Activated B cell treated with CpG ODN at 0.5 μM for 24 hours (primary cell): Measurements from ENCODE around the gene BEST1. TPM values are rescaled to one million over a fixed set of nuclear protein-coding genes. Genes with fewer than 3 reads are reported as not detected.
A peak's percentile ranks its signal among the peaks of the same experiment; 100 is the strongest.

Experiments used
- ATAC-seq: fragments of 200-7000 bp; cut with Tn5 transposase; one replicate; pipeline ENCODE4 v1.10.0; 2021; ENCODE audit warnings: low read depth, mild to moderate bottlenecking, moderate library complexity
- CTCF ChIA-PET: fragments of 350-600 bp; sonication (Branson Sonifier 250); formaldehyde crosslinking; loops from one replicate; lab custom pipeline; 2021; ENCODE audit warnings: antibody characterized with exemption; lab: Charles Lee
- POLR2A ChIA-PET: fragments of 350-600 bp; sonication (Branson Sonifier 250); formaldehyde crosslinking; loops from one replicate; lab custom pipeline; 2021; ENCODE audit warnings: antibody characterized with exemption; lab: Charles Lee
- DNase-seq: peaks from one replicate; pipeline ENCODE4 v3.0.0; 2022
- H3K27ac Mint-ChIP-seq: one replicate; pipeline ENCODE4 v1.8.0; 2020; ENCODE audit warnings: mixed read lengths
- H3K27me3 Mint-ChIP-seq: one replicate; pipeline ENCODE4 v1.8.0; 2021; ENCODE audit warnings: mixed read lengths
- H3K36me3 Mint-ChIP-seq: one replicate; pipeline ENCODE4 v1.8.0; 2021; ENCODE audit warnings: low read depth, mixed read lengths
- H3K4me1 Mint-ChIP-seq: one replicate; pipeline ENCODE4 v1.8.0; 2021; ENCODE audit warnings: mixed read lengths
- H3K4me3 Mint-ChIP-seq: one replicate; pipeline ENCODE4 v1.8.0; 2020; ENCODE audit warnings: mild to moderate bottlenecking, mixed read lengths
- H3K9me3 Mint-ChIP-seq: one replicate; pipeline ENCODE4 v1.8.0; 2020; ENCODE audit warnings: mixed read lengths
- CTCF ChIP-seq: fragments of 200-600 bp; IDR thresholded peaks from one replicate; pipeline ENCODE4 v1.8.0; 2022; ENCODE audit warnings: antibody characterized with exemption, mild to moderate bottlenecking
- intact Hi-C: fragments of 100-400 bp; cut with micrococcal nuclease; formaldehyde crosslinking; loops from one replicate; pipeline ENCODE4 v1.15.1; 2024
- total RNA-seq: library from RNA; stranded (reverse); gene quantifications from 2 replicates; pipeline ENCODE4 v1.2.3, GENCODE V29; 2022

The BEST1 gene
- total RNA-seq, 1 donor from 2014 or later, result 0.16 TPM

- peak overlapping the region; percentile 96 for H3K27ac Mint-ChIP-seq
- no peaks in the 10 kb centered on the region for H3K9me3 Mint-ChIP-seq
- peaks cover 72% of the 10 kb centered on the region for H3K4me1 Mint-ChIP-seq
- TF ChIP-seq CTCF, result no peak
- CTCF ChIA-PET, result interaction anchor here (1.9 to 2.9 kb wide), 4 partner anchors 19 to 115 kb away, joined by 10 to 22 read pairs (median 14); no protein-coding TSS in a partner anchor
- no peaks in the 10 kb centered on the region for H3K27me3 Mint-ChIP-seq
- peak; percentile 30 for DNase-seq
- intact Hi-C loops, result loop anchor here (1.0 to 5.0 kb wide), 7 partner anchors 14 to 609 kb away; partner anchors contain the start of genes FEN1 and TMEM258
- ATAC-seq, result no peak
- H3K4me3 Mint-ChIP-seq, result peak overlapping the region; percentile 93
- H3K36me3 Mint-ChIP-seq, result peaks cover 50% of the 10 kb centered on the region
- POLR2A ChIA-PET, result interaction anchor here (0.8 to 4.8 kb wide), 17 partner anchors 10 to 875 kb away, joined by 3 to 45 read pairs (median 10); partner anchors contain the start of genes FADS1, FADS3, FEN1 and SDHAF2
These were observed 16.6 kb downstream of the BEST1 start for GRCh38 chr11:61966734-61967115.

GRCh38 chr11:61967116-61967923 lies 17.2 kb downstream of the BEST1 start, which contains the start of gene FTH1:
FTH1 (minus strand) TSS chr11:61967634; CDS start chr11:61967425, 209 bp downstream.
- Mint-ChIP-seq H3K36me3 (peaks cover 46% of the 10 kb centered on the region), H3K9me3 (no peaks in the 10 kb centered on the region), H3K4me3 (peak within 1 kb of the TSS; percentile 93), H3K27me3 (no peaks in the 10 kb centered on the region), H3K4me1 (peaks cover 72% of the 10 kb centered on the region), H3K27ac (peak within 1 kb of the TSS; percentile 97)
- ChIA-PET POLR2A (interaction anchor here (0.6 to 4.8 kb wide), 47 partner anchors 9 to 1512 kb away, joined by 3 to 45 read pairs (median 5); partner anchors contain the start of genes C11orf98, CD5, CSKMT and FADS1), CTCF (interaction anchor here (0.9 to 2.8 kb wide), 6 partner anchors 9 to 114 kb away, joined by 3 to 16 read pairs (median 12); no protein-coding TSS in a partner anchor)
- ATAC-seq (peak; percentile 63), DNase-seq (peak; percentile 93)
- no peak for TF ChIP-seq CTCF
- intact Hi-C loops, result loop anchor here (1.0 to 5.0 kb wide), 7 partner anchors 13 to 610 kb away; partner anchors contain the start of genes FEN1 and TMEM258

- CTCF ChIA-PET, result interaction anchor here (0.6 to 2.8 kb wide), 6 partner anchors 10 to 113 kb away, joined by 3 to 16 read pairs (median 8); no protein-coding TSS in a partner anchor
- DNase-seq, result peak; percentile 86
- no peaks in the 10 kb centered on the region for H3K9me3 Mint-ChIP-seq
- intact Hi-C loops, result loop anchor here (1.0 to 5.0 kb wide), 9 partner anchors 13 to 611 kb away; partner anchors contain the start of genes FADS1, FEN1 and TMEM258
- no peaks in the 10 kb centered on the region for H3K27me3 Mint-ChIP-seq
- no peak for TF ChIP-seq CTCF
- ATAC-seq, result peak; percentile 26
- peak overlapping the region; percentile 93 for H3K4me3 Mint-ChIP-seq
- peaks cover 39% of the 10 kb centered on the region for H3K36me3 Mint-ChIP-seq
- peaks cover 72% of the 10 kb centered on the region for H3K4me1 Mint-ChIP-seq
- H3K27ac Mint-ChIP-seq, result peak overlapping the region; percentile 97
- POLR2A ChIA-PET, result interaction anchor here (0.6 to 4.8 kb wide), 52 partner anchors 9 to 1513 kb away, joined by 3 to 45 read pairs (median 5); partner anchors contain the start of genes C11orf98, CD5, CSKMT and CYB561A3
These were observed 18.0 kb downstream of the BEST1 start for GRCh38 chr11:61967924-61968757.

DNA sequence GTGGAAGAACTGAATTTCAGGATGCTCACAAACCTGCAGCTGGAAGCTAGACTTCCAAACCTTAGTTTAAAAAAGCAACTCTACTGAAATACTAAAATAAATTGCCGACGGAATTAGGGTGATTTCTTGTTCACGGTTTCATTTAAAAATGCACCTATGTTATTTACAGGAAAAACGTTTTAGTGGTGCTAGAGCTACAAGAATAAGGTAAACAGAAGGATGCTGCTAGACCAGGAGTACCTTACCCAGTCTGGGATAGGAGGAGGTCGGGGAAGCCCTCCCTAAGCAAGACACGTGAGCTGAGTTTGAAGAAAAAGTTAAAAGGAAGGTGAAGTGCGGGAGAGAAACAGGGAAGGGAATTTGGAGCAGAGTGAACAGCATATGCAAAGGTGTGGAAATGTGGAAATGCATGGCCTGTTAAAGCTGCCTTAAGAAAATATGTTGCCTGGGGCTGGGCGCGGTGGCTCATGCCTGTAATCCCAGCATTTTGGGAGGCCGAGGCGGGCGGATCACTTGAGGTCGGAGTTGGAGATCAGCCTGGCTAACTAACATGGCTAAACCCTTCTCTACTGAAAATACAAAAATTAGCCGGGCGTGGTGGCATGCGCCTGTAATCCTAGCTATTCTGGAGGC lies 18.7 kb downstream of the BEST1 start:
- intact Hi-C loops, result loop anchor here (2.0 to 5.0 kb wide), 6 partner anchors 74 to 612 kb away; partner anchors contain the start of genes FADS1, FEN1 and TMEM258
- H3K27me3 Mint-ChIP-seq, result no peaks in the 10 kb centered on the region
- no peaks in the 10 kb centered on the region for H3K9me3 Mint-ChIP-seq
- peaks cover 69% of the 10 kb centered on the region for H3K4me1 Mint-ChIP-seq
- DNase-seq, result peak; percentile 7
- H3K36me3 Mint-ChIP-seq, result peaks cover 32% of the 10 kb centered on the region
- H3K4me3 Mint-ChIP-seq, result peak overlapping the region; percentile 93
- ATAC-seq, result no peak
- ChIA-PET POLR2A (interaction anchor here (0.6 to 4.8 kb wide), 25 partner anchors 8 to 912 kb away, joined by 3 to 45 read pairs (median 8); partner anchors contain the start of genes CYB561A3, FADS1, FADS3 and FEN1), CTCF (interaction anchor here (2.0 to 2.8 kb wide), 3 partner anchors 21 to 113 kb away, joined by 14 to 16 read pairs (median 15); no protein-coding TSS in a partner anchor)
- no peak for TF ChIP-seq CTCF
- H3K27ac Mint-ChIP-seq, result peak overlapping the region; percentile 97
